Measurements from ENCODE around the gene TLR1. TPM values are rescaled to one million over a fixed set of nuclear protein-coding genes. Genes with fewer than 3 reads are reported as not detected.

Gene TLR1
- total RNA-seq, 2 experiments from 2014 or later, result 16.2 to 16.3 TPM

DNA sequence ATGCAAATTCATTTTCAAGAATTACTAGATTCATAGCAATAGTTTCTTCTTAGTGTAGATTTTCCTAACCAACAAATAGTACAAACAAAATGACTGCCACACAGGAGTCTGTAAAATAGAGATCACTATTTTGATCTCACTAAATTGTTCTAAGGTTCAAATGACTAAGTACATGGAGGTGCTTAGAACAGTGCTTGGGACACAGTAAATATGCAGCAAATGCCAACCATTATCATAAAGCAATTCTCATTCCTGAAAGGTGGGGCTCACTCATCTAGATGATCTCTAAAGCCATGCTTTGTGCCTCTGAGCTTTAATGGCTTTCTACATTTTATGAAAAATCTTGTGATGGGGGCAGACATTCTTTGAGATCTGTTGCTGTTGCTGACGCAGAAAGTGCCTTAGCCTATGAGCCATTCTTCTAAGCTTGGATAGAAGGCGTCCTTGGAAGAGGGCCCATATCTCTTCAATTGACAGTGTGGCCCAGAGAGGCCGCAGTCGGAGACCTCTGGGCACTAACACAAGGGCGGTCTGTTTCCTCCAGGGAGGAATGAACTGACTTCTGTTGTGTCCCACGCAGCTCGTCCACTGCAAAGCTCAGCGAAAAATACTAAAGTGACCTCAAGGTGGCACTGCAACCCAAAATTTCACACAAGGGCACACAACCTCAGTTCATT lies 45.3 kb downstream of the TLR1 start:
- peaks cover 14% of the 10 kb centered on the region for H3K4me1 Mint-ChIP-seq (ENCODE audit: low read depth)
- Histone ChIP-seq H3K36me3 (ENCODE audit: insufficient read depth, low read length) (no peaks in the 10 kb centered on the region), H3K27ac (ENCODE audit: low read depth in 1 of 2, low read length in 2 of 2) (no peak overlapping the region), H3K4me3 (ENCODE audit: low read length) (no peak overlapping the region), H3K4me1 (ENCODE audit: insufficient read depth, low read length) (peaks cover 11% of the 10 kb centered on the region), H3K27me3 (ENCODE audit: control insufficient read depth in 1 of 2, insufficient read depth in 2 of 2, low read length in 2 of 2) (no peaks in the 10 kb centered on the region), H3K9me3 (ENCODE audit: control insufficient read depth in 1 of 2, insufficient read depth in 1 of 2, low read length in 2 of 2) (no peaks in the 10 kb centered on the region)
- DNase-seq (peak; percentile 30 to 83 (median 54)), ATAC-seq (ENCODE audit: poor library complexity) (peak; percentile 58)
- ChIA-PET POLR2A (interaction anchor here (1.0 to 1.8 kb wide), 6 partner anchors 24 to 598 kb away, joined by 3 to 7 read pairs (median 4); partner anchors contain the start of genes TLR10, TLR6 and WDR19), CTCF (interaction anchor here (0.5 to 4.5 kb wide), 17 partner anchors 9 to 579 kb away, joined by 3 to 30 read pairs (median 4); partner anchors contain the start of genes TLR1 and TLR10)
- no peak overlapping the region for H3K27ac Mint-ChIP-seq
- no peaks in the 10 kb centered on the region for H3K27me3 Mint-ChIP-seq
- H3K4me3 Mint-ChIP-seq, result no peak overlapping the region
- no peaks in the 10 kb centered on the region for H3K9me3 Mint-ChIP-seq
- H3K36me3 Mint-ChIP-seq (ENCODE audit: low read depth), result no peaks in the 10 kb centered on the region
- TF ChIP-seq, protein P1, sequence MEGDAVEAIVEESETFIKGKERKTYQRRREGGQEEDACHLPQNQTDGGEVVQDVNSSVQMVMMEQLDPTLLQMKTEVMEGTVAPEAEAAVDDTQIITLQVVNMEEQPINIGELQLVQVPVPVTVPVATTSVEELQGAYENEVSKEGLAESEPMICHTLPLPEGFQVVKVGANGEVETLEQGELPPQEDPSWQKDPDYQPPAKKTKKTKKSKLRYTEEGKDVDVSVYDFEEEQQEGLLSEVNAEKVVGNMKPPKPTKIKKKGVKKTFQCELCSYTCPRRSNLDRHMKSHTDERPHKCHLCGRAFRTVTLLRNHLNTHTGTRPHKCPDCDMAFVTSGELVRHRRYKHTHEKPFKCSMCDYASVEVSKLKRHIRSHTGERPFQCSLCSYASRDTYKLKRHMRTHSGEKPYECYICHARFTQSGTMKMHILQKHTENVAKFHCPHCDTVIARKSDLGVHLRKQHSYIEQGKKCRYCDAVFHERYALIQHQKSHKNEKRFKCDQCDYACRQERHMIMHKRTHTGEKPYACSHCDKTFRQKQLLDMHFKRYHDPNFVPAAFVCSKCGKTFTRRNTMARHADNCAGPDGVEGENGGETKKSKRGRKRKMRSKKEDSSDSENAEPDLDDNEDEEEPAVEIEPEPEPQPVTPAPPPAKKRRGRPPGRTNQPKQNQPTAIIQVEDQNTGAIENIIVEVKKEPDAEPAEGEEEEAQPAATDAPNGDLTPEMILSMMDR (IDR thresholded peaks at IDR 0.05), result peak; percentile 79
- intact Hi-C loops (cut with DNase I, micrococcal nuclease), result loop anchor here (1.0 kb wide), 3 partner anchors 97 to 143 kb away; partner anchors contain the start of gene TLR6 (in 2 of the 2)

DNA sequence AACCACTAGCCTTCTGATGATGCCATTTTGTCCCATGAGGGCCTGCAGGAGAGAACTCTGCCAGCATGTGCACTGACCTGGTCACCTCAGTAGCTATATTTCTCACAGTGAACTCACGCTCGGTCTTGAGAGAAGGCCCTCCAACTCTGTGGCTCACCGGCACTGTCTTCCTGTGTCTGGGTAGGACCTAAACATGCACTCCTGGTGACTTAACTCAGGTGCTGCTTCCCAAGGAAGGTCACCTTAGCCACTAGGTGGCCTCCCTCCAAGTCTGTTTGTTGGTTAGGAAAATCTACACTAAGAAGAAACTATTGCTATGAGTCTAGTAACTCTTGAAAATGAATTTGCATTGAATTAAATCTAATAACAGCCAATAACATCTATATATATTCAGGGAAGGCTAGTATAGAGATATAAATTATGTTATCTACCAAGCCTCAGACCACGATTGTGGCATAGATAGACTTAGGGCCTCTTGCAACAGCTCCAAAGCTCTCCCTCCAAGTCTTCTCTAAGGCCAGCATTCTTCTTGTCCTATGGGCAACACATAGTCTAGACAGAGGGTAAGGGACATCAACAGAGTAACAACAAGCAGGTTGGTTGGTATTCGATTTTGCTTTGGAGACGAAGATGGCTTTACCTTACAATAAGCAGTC lies 46.5 kb downstream of the TLR1 start:
- ChIA-PET CTCF (interaction anchor here (2.0 to 4.5 kb wide), 3 partner anchors 24 to 103 kb away, joined by 11 to 30 read pairs (median 17); partner anchors contain the start of gene TLR10), POLR2A (no interaction called here)
- Mint-ChIP-seq H3K27ac (no peak overlapping the region), H3K27me3 (no peaks in the 10 kb centered on the region), H3K9me3 (no peaks in the 10 kb centered on the region), H3K4me3 (no peak overlapping the region), H3K36me3 (ENCODE audit: low read depth) (no peaks in the 10 kb centered on the region), H3K4me1 (ENCODE audit: low read depth) (peaks cover 14% of the 10 kb centered on the region)
- peaks cover 11% of the 10 kb centered on the region for H3K4me1 ChIP-seq (ENCODE audit: insufficient read depth, low read length)
- H3K36me3 ChIP-seq (ENCODE audit: insufficient read depth, low read length), result no peaks in the 10 kb centered on the region
- TF ChIP-seq, protein P1 (IDR thresholded peaks at IDR 0.05), result peak; percentile 35
- ATAC-seq (ENCODE audit: poor library complexity) (no peak), DNase-seq (peak in 4 of 14 experiments; percentile 24 to 40 (median 31))
- intact Hi-C loops (cut with DNase I, micrococcal nuclease), result loop anchor here in 1 of 2 experiments (1.0 kb wide), 1 partner anchor 25 kb away; no protein-coding TSS in a partner anchor
- H3K27me3 ChIP-seq (ENCODE audit: control insufficient read depth in 1 of 2, insufficient read depth in 2 of 2, low read length in 2 of 2), result no peaks in the 10 kb centered on the region
- H3K27ac ChIP-seq (ENCODE audit: low read depth in 1 of 2, low read length in 2 of 2), result no peak overlapping the region
- no peak overlapping the region for H3K4me3 ChIP-seq (ENCODE audit: low read length)
- H3K9me3 ChIP-seq (ENCODE audit: control insufficient read depth in 1 of 2, insufficient read depth in 1 of 2, low read length in 2 of 2), result no peaks in the 10 kb centered on the region

DNA sequence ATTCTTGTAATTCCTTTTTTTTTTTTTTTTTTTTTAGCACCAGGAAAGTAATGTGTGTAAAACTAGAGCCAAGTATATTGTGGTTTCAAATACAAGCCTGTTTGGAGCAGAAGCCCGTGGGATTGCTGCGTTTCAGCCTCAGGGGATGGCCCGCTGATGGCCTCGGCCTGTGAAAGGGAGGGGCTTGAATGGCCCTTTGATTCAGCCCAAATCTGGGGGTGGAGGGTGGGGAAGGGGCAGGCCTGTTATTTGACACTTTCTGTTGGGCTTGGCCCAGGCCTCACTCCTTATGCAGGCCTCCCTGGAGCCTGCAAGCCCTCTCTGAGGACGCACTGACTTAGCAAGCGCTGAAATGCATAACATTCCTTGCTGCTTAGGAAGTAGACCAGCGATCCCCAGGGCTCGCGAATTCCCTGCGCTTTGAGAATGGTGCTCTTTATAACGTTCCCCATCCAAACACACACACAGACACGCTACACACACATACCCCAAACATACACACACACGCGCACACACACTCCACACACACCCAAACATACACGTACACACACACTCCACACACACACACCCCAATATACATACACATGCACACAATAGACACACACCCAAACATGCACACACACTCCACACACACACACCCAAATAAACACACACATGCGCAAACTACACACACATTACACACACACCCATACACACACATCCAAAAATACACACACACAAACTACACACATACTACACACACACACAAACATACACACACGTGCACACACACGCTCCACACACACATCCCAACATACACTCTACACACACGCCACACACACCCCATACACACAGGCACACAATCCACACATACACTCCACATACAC lies 51.4 kb downstream of the TLR1 start:
- no peaks in the 10 kb centered on the region for H3K27me3 Mint-ChIP-seq
- H3K9me3 Mint-ChIP-seq, result peaks cover 5% of the 10 kb centered on the region
- no peak overlapping the region for H3K4me3 Mint-ChIP-seq
- Histone ChIP-seq H3K27ac (ENCODE audit: low read depth in 1 of 2, low read length in 2 of 2) (no peak overlapping the region), H3K4me3 (ENCODE audit: low read length) (no peak overlapping the region), H3K36me3 (ENCODE audit: insufficient read depth, low read length) (no peaks in the 10 kb centered on the region), H3K27me3 (ENCODE audit: control insufficient read depth in 1 of 2, insufficient read depth in 2 of 2, low read length in 2 of 2) (no peaks in the 10 kb centered on the region), H3K4me1 (ENCODE audit: insufficient read depth, low read length) (no peaks in the 10 kb centered on the region), H3K9me3 (ENCODE audit: control insufficient read depth in 1 of 2, insufficient read depth in 1 of 2, low read length in 2 of 2) (no peaks in the 10 kb centered on the region)
- ChIA-PET POLR2A (no interaction called here), CTCF (no interaction called here)
- TF ChIP-seq, protein P1 (IDR thresholded peaks at IDR 0.05), result no peak
- H3K36me3 Mint-ChIP-seq (ENCODE audit: low read depth), result peaks cover 6% of the 10 kb centered on the region
- H3K27ac Mint-ChIP-seq, result no peak overlapping the region
- no peak for ATAC-seq (ENCODE audit: poor library complexity)
- H3K4me1 Mint-ChIP-seq (ENCODE audit: low read depth), result no peaks in the 10 kb centered on the region
- intact Hi-C loops (cut with DNase I, micrococcal nuclease), result no loop called here
- DNase-seq, result no peak
